Measurements from ENCODE around the gene HOXD3. TPM values are rescaled to one million over a fixed set of nuclear protein-coding genes. Genes with fewer than 3 reads are reported as not detected.

Gene HOXD3
- total and polyA plus RNA-seq, 2 of the 8 experiments (the other 6 are each of a cell fraction or from before 2014, with no cell fraction given), result not detected

GRCh38 chr2:176187899-176188773, 31.0 kb downstream of the HOXD3 start, which contains the start of gene HOXD1:
Gene HOXD1, plus strand, starts transcription at chr2:176188668. Its CDS starts 134 bp downstream, at chr2:176188802.
- Histone ChIP-seq H3K18ac (ENCODE audit: extremely low read depth, low read length) (no peak within 1 kb of the TSS; the same call in 1 of the 2 replicates), H4K20me1 (replicated peaks in 1 of 2; ENCODE audit: control insufficient read depth in 1 of 2, insufficient read depth in 2 of 2, low read length in 2 of 2) (peaks cover 10 to 21% of the 10 kb centered on the region in 2 experiments), H2BK20ac (ENCODE audit: low read length) (no peak within 1 kb of the TSS), H3K79me2 (ENCODE audit: control insufficient read depth in 1 of 2, insufficient read depth in 2 of 2, low read length in 2 of 2) (no peaks in the 10 kb centered on the region), H3K56ac (replicated peaks; ENCODE audit: insufficient read length, low read depth, low read length) (no peak within 1 kb of the TSS), H3K27me3 (replicated peaks in 1 of 4; ENCODE audit: control insufficient read depth in 3 of 4, extremely low read depth in 1 of 4, insufficient read depth in 3 of 4, low read length in 3 of 4) (peaks cover 74 to 99% (median 91%) of the 10 kb centered on the region in 4 experiments), H3K14ac (ENCODE audit: insufficient read length) (no peak within 1 kb of the TSS), H3K4me1 (replicated peaks in 1 of 4; ENCODE audit: control insufficient read depth in 3 of 4, insufficient read depth in 4 of 4, low read length in 3 of 4) (peaks cover 5 to 12% (median 6%) of the 10 kb centered on the region in 4 experiments; a peak in 5 of 7 replicates), H2BK15ac (ENCODE audit: low read length) (no peak within 1 kb of the TSS), H2AK5ac (ENCODE audit: low read depth, low read length) (no peak within 1 kb of the TSS), H3K36me3 (ENCODE audit: control insufficient read depth in 2 of 4, insufficient read depth in 4 of 4, low read length in 3 of 4) (no peaks in the 10 kb centered on the region), H4K5ac (ENCODE audit: insufficient read length, low read depth, low read length) (no peak within 1 kb of the TSS), H4K91ac (replicated peaks; ENCODE audit: insufficient read length, low read length) (no peak within 1 kb of the TSS), H3K9me3 (ENCODE audit: insufficient read depth in 2 of 2, low read depth in 1 of 2, low read length in 1 of 2) (no peaks in the 10 kb centered on the region), H3K79me1 (ENCODE audit: low read depth, low read length) (no peaks in the 10 kb centered on the region), H3K23me2 (ENCODE audit: low read depth, low read length) (peaks cover 11% of the 10 kb centered on the region; the same call in 1 of the 2 replicates), H3K9ac (replicated peaks in 1 of 4; ENCODE audit: extremely low read depth in 1 of 4, low read depth in 3 of 4, low read length in 3 of 4) (no peak within 1 kb of the TSS), H3K4ac (replicated peaks; ENCODE audit: insufficient read length, low read depth, low read length) (no peak within 1 kb of the TSS), H2BK120ac (replicated peaks; ENCODE audit: low read depth, low read length) (no peak within 1 kb of the TSS), H3K27ac (ENCODE audit: low read depth, low read length) (no peak within 1 kb of the TSS), H2BK5ac (ENCODE audit: low read depth, low read length) (no peak within 1 kb of the TSS), H2AFZ (ENCODE audit: low read length) (no peak within 1 kb of the TSS), H3K23ac (ENCODE audit: insufficient read length) (no peak within 1 kb of the TSS), H2BK12ac (ENCODE audit: low read depth, low read length) (0 out of 2 replicates have a peak within 1 kb of the TSS, but pooled peaks have one; percentile 71), H3K4me3 (ENCODE audit: extremely low read depth in 1 of 4, insufficient read depth in 2 of 4, low read depth in 3 of 4, low read length in 4 of 4) (peak within 1 kb of the TSS; percentile 5 to 54 (median 30); a peak in 7 of 8 replicates), H4K8ac (ENCODE audit: extremely low read depth, insufficient read depth, low read length) (peak within 1 kb of the TSS; percentile 82; the same call in 1 of the 2 replicates), H3K4me2 (ENCODE audit: insufficient read depth in 1 of 2, low read depth in 2 of 2, low read length in 2 of 2) (peak within 1 kb of the TSS; percentile 63 to 76)
- WGBS, 2 experiments (ENCODE audit: extremely low coverage in 1 of 2, insufficient coverage in 1 of 2, insufficient read length in 1 of 2, insufficient replicate concordance in 2 of 2, low coverage in 1 of 2, low lambda C conversion rate in 2 of 2, missing lambda C conversion rate in 1 of 2), result 2% methylated on average over 51 of the region's 68 CpGs; no CpG with 5 or more reads in 1 of the 2 experiments
- DNase-seq (ENCODE audit: low read depth in 1 of 2, low spot score in 2 of 2) (peak in 1 of 2 experiments; percentile 82), FAIRE-seq (no peak)
- POLR2A ChIA-PET (ENCODE audit: partially characterized antibody), result interaction anchor here (0.8 to 1.1 kb wide), 5 partner anchors 9 to 84 kb away, joined by 3 to 4 read pairs (median 3); no protein-coding TSS in a partner anchor
- CTCF ChIA-PET (ENCODE audit: partially characterized antibody), result interaction anchor here (0.9 to 8.7 kb wide), 9 partner anchors 9 to 367 kb away, joined by 3 to 60 read pairs (median 4); no protein-coding TSS in a partner anchor
- TF ChIP-seq USF2 (IDR thresholded peaks at IDR 0.05; ENCODE audit: low read length) (peak; percentile 93), KDM4A (IDR thresholded peaks at IDR 0.05; ENCODE audit: low read depth, low read length, severe bottlenecking) (no peak), SIRT6 (IDR thresholded peaks at IDR 0.05; ENCODE audit: low read length) (no peak), EZH2 (IDR thresholded peaks at IDR 0.05; ENCODE audit: low read depth, low read length, severe bottlenecking) (peak; percentile 71), SP4 (IDR thresholded peaks at IDR 0.05; ENCODE audit: low read length) (no peak), TAF1 (IDR thresholded peaks at IDR 0.05; ENCODE audit: low read depth, low read length) (no peak), SUZ12 (IDR thresholded peaks at IDR 0.05; ENCODE audit: low read length) (peak; percentile 90), POLR2A (IDR thresholded peaks at IDR 0.05; ENCODE audit: control extremely low read depth in 1 of 2, low read depth in 2 of 2, low read length in 2 of 2) (peak in 1 of 2 experiments; percentile 20; a peak in 1 of 3 replicates), GABPA (IDR thresholded peaks at IDR 0.05; ENCODE audit: borderline replicate concordance, insufficient read depth, low read length) (no peak), KDM5A (IDR thresholded peaks at IDR 0.05; ENCODE audit: low read length) (no peak)
